Mucosa of gallbladder (tissue), 1 donor: ENCODE results near the gene ATL1. TPM values are rescaled to one million over a fixed set of nuclear protein-coding genes. Genes with fewer than 3 reads are reported as not detected.
"Not testable (repeated sequence)": the region's sequence is repeated elsewhere in the genome, so short reads cannot be mapped to it uniquely, and the experiment has no call there.

Source experiments
- DNase-seq: peaks from one replicate; pipeline ENCODE4 v3.0.0-alpha.2; 2020; ENCODE audit warnings: low spot score
- total RNA-seq: library from RNA; stranded (reverse); gene quantifications from one replicate; pipeline ENCODE4 v1.2.1, GENCODE V29; 2021
- donor health status: DM: no; HTN: no; CAD: no.

Gene ATL1
- total RNA-seq, 1 donor from 2014 or later: 7.2 TPM

DNA sequence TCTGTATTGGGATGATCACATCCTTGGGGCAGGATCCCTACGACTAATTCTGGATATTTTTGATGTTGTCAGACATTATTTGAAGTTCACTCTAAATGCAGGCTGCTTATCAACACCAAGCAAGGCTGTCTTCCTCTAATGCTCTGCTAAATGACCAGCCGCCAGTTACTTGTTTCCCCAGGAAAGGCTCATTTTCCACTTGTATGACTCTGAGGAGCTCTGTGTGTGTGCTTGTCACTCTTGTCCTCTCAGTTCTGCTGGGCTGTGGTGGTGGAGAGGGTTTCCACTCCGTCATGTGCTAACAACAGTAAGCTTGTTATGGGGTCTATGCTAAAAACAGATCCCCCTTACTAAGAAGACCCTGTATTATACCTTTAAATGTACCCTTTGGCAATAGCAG is 42.1 kb downstream of the ATL1 start:
- DNase-seq: no peak

GRCh38 chr14:50603565-50603964 is 43.6 kb downstream of the ATL1 start:
- no peak for DNase-seq

DNA sequence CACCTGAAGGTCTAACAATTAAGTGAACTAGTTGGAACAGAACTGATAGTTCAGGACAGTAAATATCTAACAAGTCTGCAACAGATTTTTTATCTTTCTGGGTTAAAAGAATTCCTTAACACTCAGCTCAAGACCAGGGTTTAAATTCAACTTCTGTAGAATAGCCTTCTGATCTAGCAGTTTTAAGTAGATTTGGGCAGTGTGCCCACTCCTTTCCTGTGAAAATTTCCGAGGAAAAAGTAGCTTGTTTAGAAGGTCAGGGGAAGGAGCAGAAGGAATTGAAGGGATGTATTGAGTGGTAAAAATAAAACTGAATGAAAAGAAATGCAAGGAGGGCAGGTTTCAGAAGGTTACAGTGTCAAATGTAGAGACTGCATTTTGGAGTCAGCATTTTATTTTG is 45.8 kb downstream of the ATL1 start:
- DNase-seq: no peak

GRCh38 chr14:50606468-50606867 is 46.5 kb downstream of the ATL1 start:
- no peak for DNase-seq

- DNase-seq: no peak
Measured at GRCh38 chr14:50607181-50607580, 47.2 kb downstream of the ATL1 start.

DNA sequence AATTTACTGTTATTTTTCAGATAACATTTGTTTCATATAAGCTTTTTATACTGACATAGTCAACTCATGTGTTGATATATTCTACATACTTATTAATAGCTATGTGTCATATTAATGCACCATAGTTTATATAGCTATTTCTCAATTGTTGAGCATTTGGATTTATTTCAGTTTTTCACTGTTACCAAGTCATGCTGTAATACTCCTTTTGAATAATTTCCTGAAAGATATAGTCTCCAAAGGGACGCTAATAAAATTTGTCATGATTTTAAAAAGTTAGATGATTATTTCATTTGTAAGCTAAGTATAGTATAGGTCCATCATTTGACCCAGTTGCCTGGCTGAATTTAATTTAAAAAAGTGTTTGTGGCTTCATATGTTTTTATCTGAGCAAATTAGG is 47.8 kb downstream of the ATL1 start:
- DNase-seq: no peak

GRCh38 chr14:50608302-50608851 is 48.4 kb downstream of the ATL1 start:
- DNase-seq: no peak

- DNase-seq: no peak
Measured at GRCh38 chr14:50610465-50610864, 50.5 kb downstream of the ATL1 start.

GRCh38 chr14:50612806-50613205 is 52.9 kb downstream of the ATL1 start:
- no peak for DNase-seq

GRCh38 chr14:50615056-50615455 is 55.1 kb downstream of the ATL1 start:
- DNase-seq: no peak

- DNase-seq: no peak
Measured at GRCh38 chr14:50615552-50615951, 55.6 kb downstream of the ATL1 start.

DNA sequence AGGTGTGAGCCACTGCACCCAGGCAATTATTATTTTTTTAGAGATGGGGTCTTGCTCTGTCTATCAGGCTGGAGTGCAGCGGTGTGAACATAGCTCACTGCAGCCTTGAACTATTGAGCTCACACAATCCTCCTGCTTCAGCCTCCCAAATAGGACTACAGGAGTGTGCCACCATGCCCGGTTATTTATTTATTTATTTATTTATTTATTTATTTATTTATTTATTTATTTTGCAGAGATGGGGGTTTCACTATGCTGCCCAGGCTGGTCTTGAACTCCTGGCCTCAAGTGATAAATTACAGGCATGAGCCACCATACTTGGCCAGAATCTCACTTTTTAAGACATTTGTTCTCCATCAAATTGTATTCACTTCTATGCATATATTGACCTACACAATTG is 56.3 kb downstream of the ATL1 start:
- DNase-seq: no peak

GRCh38 chr14:50619569-50620141 is 59.7 kb downstream of the ATL1 start:
- DNase-seq: no peak

DNA sequence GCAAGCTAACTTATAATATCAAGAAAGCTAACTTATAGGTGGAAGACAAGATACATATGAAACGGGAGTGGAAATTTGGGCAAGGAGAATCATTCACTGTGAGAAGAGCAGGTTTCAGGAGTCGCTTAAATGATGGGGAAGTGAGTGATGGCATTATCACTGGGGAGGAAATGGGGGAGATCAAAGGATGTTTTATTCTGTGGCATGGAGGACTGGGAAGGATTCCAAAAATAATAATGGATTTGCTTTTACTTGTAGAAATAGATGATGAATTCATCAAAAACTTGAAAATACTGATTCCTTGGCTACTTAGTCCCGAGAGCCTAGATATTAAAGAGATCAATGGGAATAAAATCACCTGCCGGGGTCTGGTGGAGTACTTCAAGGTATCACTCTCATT is 60.4 kb downstream of the ATL1 start:
- DNase-seq: no peak

GRCh38 chr14:50622978-50623377 is 63.0 kb downstream of the ATL1 start:
- DNase-seq: no peak

DNA sequence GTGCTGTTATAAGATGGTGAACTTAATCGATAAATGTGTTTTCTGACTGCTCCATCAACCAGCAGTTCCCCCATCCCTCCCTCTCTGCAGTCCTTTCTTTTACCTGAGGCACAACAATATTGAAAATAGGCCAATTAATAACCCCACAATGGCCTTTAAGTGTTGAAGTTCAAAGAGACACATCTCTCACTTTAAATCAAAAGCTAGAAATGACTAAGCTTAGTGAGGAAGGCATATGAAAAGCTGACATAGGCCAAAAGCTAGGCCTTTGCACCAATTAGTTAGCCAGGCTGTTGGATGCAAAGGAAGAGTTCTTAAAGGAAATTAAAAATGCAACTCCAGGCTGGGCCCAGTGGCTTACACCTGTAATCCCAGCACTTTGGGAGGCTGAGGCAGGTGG is 64.5 kb downstream of the ATL1 start:
- no peak for DNase-seq

- DNase-seq: not testable (repeated sequence)
Measured at GRCh38 chr14:50624947-50625346, 65.0 kb downstream of the ATL1 start.

DNA sequence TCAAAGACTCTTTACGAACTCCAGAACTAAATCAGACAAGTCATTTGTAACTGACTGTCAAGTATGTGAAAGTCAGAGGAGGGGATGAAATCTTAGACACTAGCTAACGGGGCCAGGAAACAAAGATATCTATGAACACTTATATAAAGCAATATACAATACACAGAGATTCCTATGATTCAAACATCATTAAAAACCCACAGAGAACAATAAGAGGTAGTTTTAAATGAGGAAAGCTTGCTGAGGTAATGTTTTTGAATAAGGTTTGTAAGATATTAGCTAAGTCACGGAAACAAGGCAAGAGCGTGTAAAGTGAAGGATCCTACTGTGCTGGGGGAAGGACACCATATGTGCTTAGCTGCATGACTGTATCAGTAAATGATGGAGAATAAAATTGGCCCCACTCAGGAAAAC is 71.5 kb downstream of the ATL1 start:
- no peak for DNase-seq

DNA sequence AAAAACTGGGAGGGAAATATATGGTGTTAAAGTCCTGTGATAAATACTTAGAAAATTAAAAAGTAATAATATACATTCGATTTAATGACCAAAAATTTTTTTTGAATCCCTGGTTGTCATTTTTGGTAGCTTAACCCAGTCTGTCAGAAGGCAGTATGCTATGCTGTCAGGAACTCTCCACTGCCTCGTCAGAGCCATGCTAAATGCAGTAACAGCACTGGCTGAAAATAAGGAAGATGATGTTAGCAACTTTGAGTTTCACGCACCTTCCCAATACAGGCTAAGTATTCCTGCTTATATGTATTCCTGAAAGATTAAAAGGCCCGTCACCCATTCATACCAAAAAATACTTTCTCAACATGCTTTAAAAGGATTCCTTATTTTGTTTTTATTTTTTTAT is 74.0 kb downstream of the ATL1 start:
- no peak for DNase-seq

DNA sequence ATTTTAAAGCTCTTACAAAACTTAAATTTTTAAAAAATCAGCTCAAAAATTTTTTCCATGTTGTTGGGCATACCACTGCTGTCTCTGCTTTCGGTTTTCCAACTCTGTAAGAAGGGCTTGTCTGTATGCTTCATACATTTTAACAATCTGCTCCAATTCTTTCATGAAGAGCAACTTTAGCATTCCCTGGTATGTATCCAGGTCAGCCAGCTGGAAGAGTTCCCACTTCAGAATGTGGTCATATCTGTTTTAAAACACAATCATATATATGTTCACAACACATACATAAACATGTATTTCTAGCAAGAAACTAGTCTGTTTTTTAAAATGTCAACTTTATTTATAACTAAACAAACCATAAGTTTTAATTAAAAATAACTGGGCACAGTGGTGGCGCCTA is 75.2 kb downstream of the ATL1 start:
- DNase-seq: no peak

DNA sequence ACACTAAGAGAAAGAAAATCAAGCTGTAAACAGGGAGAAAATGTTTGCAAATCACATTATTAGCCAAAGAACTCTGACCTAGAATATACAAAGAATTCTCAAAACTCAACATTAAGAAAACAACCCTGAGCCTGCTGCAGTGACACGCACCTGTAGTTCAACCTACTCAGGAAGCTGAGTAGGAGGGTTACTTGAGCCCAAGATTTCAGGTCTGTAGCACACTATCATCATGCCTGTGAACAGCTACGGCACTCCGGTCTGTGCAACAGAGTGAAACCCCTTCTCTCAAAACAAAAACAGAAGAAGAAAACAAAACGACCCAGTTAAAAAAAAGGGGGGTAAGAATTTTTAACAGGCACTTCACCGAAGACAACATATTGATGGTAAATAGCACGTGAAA is 87.3 kb downstream of the ATL1 start:
- no peak for DNase-seq

DNA sequence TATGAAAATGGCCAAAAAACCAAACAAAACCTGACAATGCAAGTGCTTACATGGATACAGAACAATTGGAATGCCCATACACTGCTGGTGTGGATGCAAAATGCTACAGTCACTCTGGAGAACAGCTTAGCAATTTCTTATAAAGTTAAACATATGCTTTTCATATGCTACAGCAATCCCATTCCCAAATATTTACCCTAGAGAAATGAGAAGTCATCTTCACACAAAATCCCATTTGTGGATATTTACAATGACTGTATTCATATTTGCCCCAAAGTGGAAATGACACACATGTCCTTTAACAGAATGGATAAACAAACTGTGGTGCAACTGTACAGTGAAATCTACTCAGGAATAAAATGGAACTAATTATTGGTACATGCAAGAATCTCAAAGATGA is 87.8 kb downstream of the ATL1 start:
- DNase-seq: no peak

- DNase-seq: no peak
Measured at GRCh38 chr14:50649691-50650090, 89.7 kb downstream of the ATL1 start.

GRCh38 chr14:50656776-50657175 is 96.8 kb downstream of the ATL1 start:
- DNase-seq: no peak
